Pulmonary artery endothelial cell (primary cell): ENCODE results near the gene TYR. TPM values are rescaled to one million over a fixed set of nuclear protein-coding genes. Genes with fewer than 3 reads are reported as not detected.
A peak's percentile ranks its signal among the peaks of the same experiment; 100 is the strongest.
"Not testable (repeated sequence)": the region's sequence is repeated elsewhere in the genome, so short reads cannot be mapped to it uniquely, and the experiment has no call there.

Experiments used
- DNase-seq: peaks from one replicate; pipeline ENCODE4 v3.0.0-alpha.2; 2011; ENCODE audit warnings: low read depth, low spot score
- total RNA-seq: library from RNA; depleted of rRNA; stranded (reverse); fragments of >200 nt; gene quantifications from 2 replicates; pipeline ENCODE4 v1.2.3, GENCODE V29; 2014

Gene TYR
- total RNA-seq, 1 donor from 2014 or later, result not detected

GRCh38 chr11:89267660-89268302, 90.1 kb downstream of the TYR start:
- no peak for DNase-seq

GRCh38 chr11:89272540-89273088, 94.9 kb downstream of the TYR start:
- DNase-seq, result not testable (repeated sequence)

- DNase-seq, result not testable (repeated sequence)
Measured at GRCh38 chr11:89273220-89273619, 95.5 kb downstream of the TYR start.

GRCh38 chr11:89275966-89276365, 98.3 kb downstream of the TYR start:
- DNase-seq, result no peak

GRCh38 chr11:89279176-89279575, 101.5 kb downstream of the TYR start:
- DNase-seq, result no peak

- DNase-seq, result not testable (repeated sequence)
Measured at GRCh38 chr11:89281032-89281677, 103.5 kb downstream of the TYR start.

- DNase-seq, result not testable (repeated sequence)
Measured at GRCh38 chr11:89286601-89287000, 108.9 kb downstream of the TYR start.

- DNase-seq, result not testable (repeated sequence)
Measured at GRCh38 chr11:89288004-89288403, 110.3 kb downstream of the TYR start.

GRCh38 chr11:89293965-89294679, 116.4 kb downstream of the TYR start:
- DNase-seq, result no peak

GRCh38 chr11:89295023-89295422, 117.3 kb downstream of the TYR start:
- DNase-seq, result not testable (repeated sequence)

- not testable (repeated sequence) for DNase-seq
Measured at GRCh38 chr11:89303029-89303428, 125.4 kb downstream of the TYR start.

- not testable (repeated sequence) for DNase-seq
Measured at GRCh38 chr11:89308272-89308671, 130.6 kb downstream of the TYR start.

GRCh38 chr11:89309321-89309985, 131.8 kb downstream of the TYR start:
- DNase-seq, result not testable (repeated sequence)

- not testable (repeated sequence) for DNase-seq
Measured at GRCh38 chr11:89310607-89311006, 132.9 kb downstream of the TYR start.

GRCh38 chr11:89321401-89321800, 143.7 kb downstream of the TYR start:
- DNase-seq, result no peak

- no peak for DNase-seq
Measured at GRCh38 chr11:89327885-89328284, 150.2 kb downstream of the TYR start.

- DNase-seq, result not testable (repeated sequence)
Measured at GRCh38 chr11:89331940-89332339, 154.3 kb downstream of the TYR start.

GRCh38 chr11:89333704-89334103, 156.0 kb downstream of the TYR start:
- peak; percentile 5 for DNase-seq

- peak; percentile 8 for DNase-seq
Measured at GRCh38 chr11:89337100-89337650, 159.5 kb downstream of the TYR start.

GRCh38 chr11:89338073-89338472, 160.4 kb downstream of the TYR start:
- DNase-seq, result peak; percentile 27

- DNase-seq, result not testable (repeated sequence)
Measured at GRCh38 chr11:89340450-89340849, 162.8 kb downstream of the TYR start.
